Gastrocnemius medialis (tissue), 4 donors: ENCODE results near the gene NPL. TPM values are rescaled to one million over a fixed set of nuclear protein-coding genes. Genes with fewer than 3 reads are reported as not detected.

Source experiments
- ATAC-seq, 2 donors: fragments of 150-250 bp; one replicate each; pipeline ENCODE4 v1.9.1; 2016
- DNase-seq, 2 donors: peaks; one replicate each; pipeline ENCODE4 v3.0.0-alpha.2; 2019
- H3K27ac ChIP-seq, 4 donors: fragments of 200-600 bp; sonication (generic); 1 replicate in 1 of 4; 2 replicates in 3 of 4; pipeline ENCODE4 v1.5.1; 2016 to 2018; ENCODE audit warnings: mild to moderate bottlenecking in 2 of 4, moderate library complexity in 1 of 4
- H3K27me3 ChIP-seq, 3 donors: fragments of 200-600 bp; sonication (generic) in 2 of 3; 1 replicate in 1 of 3; 2 replicates in 2 of 3; pipeline versions ENCODE4 v1.5.1 to v1.6.0; 2016 to 2019; ENCODE audit warnings: mild to moderate bottlenecking in 1 of 3, moderate library complexity in 1 of 3
- H3K36me3 ChIP-seq, 2 donors: fragments of 200-600 bp; sonication (generic) in 1 of 2; one replicate each; pipeline ENCODE4 v1.5.1; 2017 to 2018
- H3K4me1 ChIP-seq, 2 donors: fragments of 200-600 bp; sonication (generic) in 1 of 2; one replicate each; pipeline ENCODE4 v1.5.1; 2016 to 2017; ENCODE audit warnings: mild to moderate bottlenecking in 2 of 2
- H3K4me3 ChIP-seq, 4 donors: fragments of 200-600 bp; sonication (generic) in 3 of 4; 1 replicate in 1 of 4; 2 replicates in 3 of 4; pipeline ENCODE4 v1.5.1; 2016 to 2019; ENCODE audit warnings: mild to moderate bottlenecking in 2 of 4
- H3K9me3 ChIP-seq, 3 donors: fragments of 200-600 bp; sonication (generic) in 2 of 3; 1 replicate in 1 of 3; 2 replicates in 2 of 3; pipeline ENCODE4 v1.5.1; 2016 to 2019
- POLR2A ChIP-seq, 2 donors: fragments of 450-650 bp; IDR thresholded peaks; one replicate each; pipeline ENCODE4 v1.6.1; 2017; ENCODE audit warnings: antibody characterized with exemption in 2 of 2, mild to moderate bottlenecking in 2 of 2, moderate library complexity in 2 of 2
- in situ Hi-C, 4 donors: fragments of 200-750 bp; cut with MboI; loops; one replicate each; pipeline versions ENCODE4 v1.15.0 to v1.8.0; 2017; ENCODE audit warnings: low sequenced_read_pairs in 4 of 4
- intact Hi-C: fragments of 100-400 bp; cut with DNase I; formaldehyde crosslinking; loops from one replicate; pipeline ENCODE4 v1.15.1; 2023; ENCODE audit warnings: low total_unique reads
- total RNA-seq, 4 donors: library from RNA; depleted of rRNA; stranded (reverse); fragments of >200 nt; gene quantifications; one replicate each; pipeline versions ENCODE4 v1.1.0 to v1.2.3, GENCODE V29; 2016
- TF ChIP-seq, protein P1 (sequence below), 5 experiments: fragments of 450-650 bp in 3 of 5; fragments of 200-600 bp in 2 of 5; sonication (generic) in 2 of 5; IDR thresholded peaks in 4 of 5; conservative IDR thresholded peaks in 1 of 5; 1 replicate in 4 of 5; 2 replicates in 1 of 5; pipeline ENCODE4 v1.5.1; 2016 to 2019; ENCODE audit warnings: antibody characterized with exemption in 5 of 5, mild to moderate bottlenecking in 3 of 5, moderate library complexity in 3 of 5

The NPL gene
- total RNA-seq, 4 donors from 2014 or later, result 2.7 to 6.5 (median 4.3) TPM

DNA sequence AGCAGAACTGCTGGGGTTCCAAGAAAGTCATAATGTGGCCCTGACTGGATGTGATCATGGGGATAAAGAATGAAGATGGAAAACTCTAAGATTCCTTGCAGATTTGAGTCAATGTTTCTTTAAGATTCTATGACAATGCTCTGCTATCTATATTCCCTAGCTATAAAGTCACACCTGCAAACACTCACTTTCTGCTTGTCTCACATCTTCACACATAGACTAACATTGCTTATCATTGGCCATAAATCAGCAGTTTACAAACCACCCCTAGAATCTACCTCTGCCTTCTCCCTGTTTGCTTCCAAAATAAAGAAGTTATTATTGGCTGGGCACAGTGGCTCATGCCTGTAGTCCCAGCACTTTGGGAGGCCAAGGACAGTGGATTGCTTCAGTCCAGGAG is 33.1 kb upstream of the NPL start:
- Histone ChIP-seq H3K36me3 (no peaks in the 10 kb centered on the region), H3K4me1 (peaks cover 11 to 15% of the 10 kb centered on the region in 2 donors), H3K27me3 (no peaks in the 10 kb centered on the region), H3K9me3 (no peaks in the 10 kb centered on the region), H3K27ac (no peak overlapping the region), H3K4me3 (no peak overlapping the region)
- DNase-seq (no peak), ATAC-seq (no peak)
- TF ChIP-seq POLR2A (IDR thresholded peaks at IDR 0.05), result no peak
- TF ChIP-seq, protein P1, sequence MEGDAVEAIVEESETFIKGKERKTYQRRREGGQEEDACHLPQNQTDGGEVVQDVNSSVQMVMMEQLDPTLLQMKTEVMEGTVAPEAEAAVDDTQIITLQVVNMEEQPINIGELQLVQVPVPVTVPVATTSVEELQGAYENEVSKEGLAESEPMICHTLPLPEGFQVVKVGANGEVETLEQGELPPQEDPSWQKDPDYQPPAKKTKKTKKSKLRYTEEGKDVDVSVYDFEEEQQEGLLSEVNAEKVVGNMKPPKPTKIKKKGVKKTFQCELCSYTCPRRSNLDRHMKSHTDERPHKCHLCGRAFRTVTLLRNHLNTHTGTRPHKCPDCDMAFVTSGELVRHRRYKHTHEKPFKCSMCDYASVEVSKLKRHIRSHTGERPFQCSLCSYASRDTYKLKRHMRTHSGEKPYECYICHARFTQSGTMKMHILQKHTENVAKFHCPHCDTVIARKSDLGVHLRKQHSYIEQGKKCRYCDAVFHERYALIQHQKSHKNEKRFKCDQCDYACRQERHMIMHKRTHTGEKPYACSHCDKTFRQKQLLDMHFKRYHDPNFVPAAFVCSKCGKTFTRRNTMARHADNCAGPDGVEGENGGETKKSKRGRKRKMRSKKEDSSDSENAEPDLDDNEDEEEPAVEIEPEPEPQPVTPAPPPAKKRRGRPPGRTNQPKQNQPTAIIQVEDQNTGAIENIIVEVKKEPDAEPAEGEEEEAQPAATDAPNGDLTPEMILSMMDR (IDR thresholded peaks at IDR 0.05 in 4 of 5, conservative IDR thresholded peaks at IDR 0.05 in 1 of 5), result no peak
- intact Hi-C loops (no loop called here), in situ Hi-C loops (loop anchor here in 2 of 4 donors (25.0 kb wide), 1 partner anchor 319 kb away; no protein-coding TSS in a partner anchor)

DNA sequence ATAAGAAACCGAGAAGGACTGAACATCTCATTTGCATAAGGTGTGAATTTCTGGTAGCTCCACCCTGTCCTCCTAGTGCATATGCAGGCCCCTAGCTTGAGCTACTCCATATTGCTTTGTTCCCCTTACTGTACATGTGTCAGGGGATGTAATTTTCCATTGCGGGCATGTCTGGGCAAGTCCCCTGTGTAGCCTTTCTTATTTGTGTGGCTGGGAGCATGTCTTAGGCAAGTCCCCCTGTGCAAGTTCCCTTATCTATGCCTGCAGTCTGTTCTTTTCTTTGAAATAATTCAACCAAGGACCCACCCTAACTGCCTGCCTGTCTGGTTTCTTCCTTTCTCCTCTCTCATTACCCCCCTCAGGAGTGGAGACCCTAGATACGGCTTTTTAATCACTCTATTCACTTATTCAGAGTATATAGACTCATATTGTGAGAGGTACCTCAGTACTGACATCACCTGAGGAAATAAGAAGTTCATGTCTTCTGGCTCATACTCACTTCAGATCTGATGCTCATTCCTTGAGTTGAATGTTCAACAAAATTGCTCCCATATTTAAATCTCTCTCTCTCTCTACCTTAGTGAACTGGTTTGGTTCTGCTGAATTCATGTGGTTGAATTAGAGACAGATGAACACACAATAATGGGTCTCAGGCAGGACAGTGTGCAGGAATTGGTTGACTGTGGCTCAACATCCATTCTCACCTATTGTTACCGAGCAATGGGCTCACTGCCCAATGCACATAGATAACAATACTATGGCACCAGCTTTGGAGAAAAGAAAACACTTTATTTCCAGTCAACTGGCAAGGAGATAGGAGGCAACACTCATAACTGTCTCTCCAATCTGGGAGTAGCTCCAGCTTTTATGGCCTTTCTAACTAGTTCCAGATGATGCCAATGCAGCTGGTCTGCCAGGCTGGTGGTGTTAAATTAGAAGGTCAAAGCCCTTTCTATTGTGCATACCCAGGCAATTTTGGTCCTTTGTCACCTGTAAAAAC is 27.9 kb upstream of the NPL start:
- Histone ChIP-seq H3K9me3 (no peaks in the 10 kb centered on the region), H3K4me1 (peaks cover 0 to 4% of the 10 kb centered on the region in 2 donors), H3K36me3 (no peaks in the 10 kb centered on the region), H3K27me3 (no peaks in the 10 kb centered on the region), H3K4me3 (no peak overlapping the region), H3K27ac (no peak overlapping the region)
- no peak for DNase-seq
- in situ Hi-C loops (loop anchor here in 2 of 4 donors (25.0 kb wide), 1 partner anchor 324 kb away; no protein-coding TSS in a partner anchor), intact Hi-C loops (no loop called here)
- TF ChIP-seq, protein P1 (IDR thresholded peaks at IDR 0.05 in 4 of 5, conservative IDR thresholded peaks at IDR 0.05 in 1 of 5), result no peak
- no peak for TF ChIP-seq POLR2A (IDR thresholded peaks at IDR 0.05)
- no peak for ATAC-seq

DNA sequence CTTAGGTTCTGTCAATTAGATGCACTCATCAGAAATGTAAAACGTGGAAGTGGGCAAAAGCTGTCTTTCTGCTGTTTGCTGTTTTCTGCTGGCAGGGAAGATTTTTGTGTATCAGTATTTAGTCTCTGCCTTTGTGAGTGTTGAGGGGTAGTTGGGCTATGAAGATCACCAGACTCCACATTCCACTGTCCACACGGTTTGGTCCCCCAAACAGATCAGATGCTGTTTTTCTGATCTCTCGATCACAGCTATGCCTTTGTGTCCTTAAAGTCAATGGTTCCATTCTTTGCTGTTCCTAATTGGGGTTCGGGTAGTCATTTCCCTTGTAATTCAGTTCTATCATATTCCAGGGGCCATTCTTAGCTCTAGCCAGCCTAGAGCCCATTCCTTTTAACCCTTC is 27.0 kb upstream of the NPL start:
- no peak overlapping the region for H3K4me3 ChIP-seq
- H3K9me3 ChIP-seq, result no peaks in the 10 kb centered on the region
- ATAC-seq (no peak), DNase-seq (no peak)
- no peaks in the 10 kb centered on the region for H3K27me3 ChIP-seq
- no peak overlapping the region for H3K27ac ChIP-seq
- H3K4me1 ChIP-seq, result peaks cover 0 to 4% of the 10 kb centered on the region in 2 donors
- in situ Hi-C loops, result loop anchor here in 2 of 4 donors (25.0 kb wide), 1 partner anchor 325 kb away; no protein-coding TSS in a partner anchor
- intact Hi-C loops, result no loop called here
- no peak for TF ChIP-seq POLR2A (IDR thresholded peaks at IDR 0.05)
- TF ChIP-seq, protein P1 (IDR thresholded peaks at IDR 0.05 in 4 of 5, conservative IDR thresholded peaks at IDR 0.05 in 1 of 5), result no peak
- no peaks in the 10 kb centered on the region for H3K36me3 ChIP-seq

DNA sequence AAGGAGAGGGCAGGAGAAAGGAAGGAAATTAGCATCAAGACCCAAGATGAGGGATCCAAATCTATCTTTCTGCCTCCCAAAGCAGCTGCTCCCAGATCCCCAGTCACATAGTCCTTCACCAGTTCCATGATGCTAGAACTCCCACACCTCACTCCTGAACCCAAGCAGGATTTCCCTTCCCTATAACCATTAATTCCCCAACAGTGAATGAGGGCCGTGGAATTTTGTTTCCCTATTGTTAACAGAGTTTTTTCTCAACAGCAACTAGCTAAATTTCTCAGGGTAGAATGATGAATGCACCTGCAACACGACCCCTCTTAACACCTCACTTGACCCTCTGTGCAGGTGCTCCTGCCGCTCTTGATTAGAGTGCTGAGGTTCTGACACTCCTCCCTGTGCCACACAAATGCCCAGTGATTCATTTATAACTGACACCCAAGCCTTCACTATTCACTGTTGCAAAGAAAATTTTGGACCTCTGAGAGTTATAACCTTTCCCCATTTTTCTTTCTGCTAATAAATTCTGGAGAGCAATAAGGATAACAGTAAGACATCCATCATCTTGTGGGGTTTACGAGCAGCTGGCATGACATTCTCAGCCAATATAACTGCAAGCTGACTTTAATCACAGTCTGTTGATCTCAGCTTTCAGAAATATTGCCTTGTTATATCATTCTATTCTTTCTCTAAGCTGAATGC is 25.4 kb upstream of the NPL start:
- H3K9me3 ChIP-seq, result no peaks in the 10 kb centered on the region
- H3K4me1 ChIP-seq, result peaks cover 2 to 4% of the 10 kb centered on the region in 2 donors
- in situ Hi-C loops (loop anchor here in 2 of 4 donors (25.0 kb wide), 1 partner anchor 327 kb away; no protein-coding TSS in a partner anchor), intact Hi-C loops (no loop called here)
- no peak for TF ChIP-seq POLR2A (IDR thresholded peaks at IDR 0.05)
- TF ChIP-seq, protein P1 (IDR thresholded peaks at IDR 0.05 in 4 of 5, conservative IDR thresholded peaks at IDR 0.05 in 1 of 5), result no peak
- ATAC-seq (no peak), DNase-seq (no peak)
- H3K27me3 ChIP-seq, result no peaks in the 10 kb centered on the region
- no peak overlapping the region for H3K27ac ChIP-seq
- no peaks in the 10 kb centered on the region for H3K36me3 ChIP-seq
- H3K4me3 ChIP-seq, result no peak overlapping the region
